Esophagus muscularis mucosa (tissue), 3 donors: Measurements from ENCODE around the gene RFC5.

Experiments used
- CTCF ChIP-seq, 3 experiments: fragments of 200-600 bp in 2 of 3; fragments of 450-650 bp in 1 of 3; sonication (generic) in 2 of 3; IDR thresholded peaks; one replicate each; pipeline ENCODE4 v1.5.1; 2017 to 2019; ENCODE audit warnings: antibody characterized with exemption in 3 of 3, mild to moderate bottlenecking in 2 of 3, moderate library complexity in 1 of 3
- POLR2AphosphoS5 ChIP-seq, 2 donors: sonication (generic); formaldehyde crosslinking; IDR thresholded peaks; one replicate each; pipeline ENCODE4 v1.6.1; 2017; ENCODE audit warnings: antibody characterized with exemption in 2 of 2

- TF ChIP-seq CTCF (IDR thresholded peaks at IDR 0.05) (no peak), POLR2AphosphoS5 (IDR thresholded peaks at IDR 0.05) (no peak)
These were observed 21.7 kb upstream of the RFC5 start for GRCh38 chr12:117994551-117995438.
